SK-N-SH (cell line): ENCODE measurements around the gene OIP5.
"Not testable (repeated sequence)": the region's sequence is repeated elsewhere in the genome, so short reads cannot be mapped to it uniquely, and the experiment has no call there.

ENCODE experiments used
- CTCF ChIP-seq: fragments of 200-600 bp; sonication (generic); IDR thresholded peaks from 2 replicates; pipeline ENCODE4 v1.6.1; 2017; ENCODE audit warnings: antibody characterized with exemption, mild to moderate bottlenecking, moderate library complexity
- POLR2AphosphoS5 ChIP-seq: IDR thresholded peaks from 2 replicates; pipeline ENCODE4 v1.6.1; 2012; ENCODE audit warnings: low read depth, low read length
- TCF12 ChIP-seq: IDR thresholded peaks from 2 replicates; pipeline ENCODE4 v1.4.0; 2012
- YY1 ChIP-seq: IDR thresholded peaks from 2 replicates; pipeline ENCODE4 v1.4.0; 2012; ENCODE audit warnings: low read depth, mild to moderate bottlenecking

GRCh38 chr15:41282980-41283652, 49.3 kb downstream of the OIP5 start:
- TF ChIP-seq TCF12, POLR2AphosphoS5, YY1, CTCF: not testable (repeated sequence)
